Activated CD4-positive, alpha-beta T cell treated with anti-CD3 and anti-CD28 coated beads, Interleukin-2, amount 50 U/mL, for 48 hours (primary cell): ENCODE data around the gene PNPLA5.

Experiments used
- DNase-seq, 2 experiments: peaks; one replicate each; pipeline ENCODE4 v3.0.0-alpha.2; 2020

Gene PNPLA5

DNA sequence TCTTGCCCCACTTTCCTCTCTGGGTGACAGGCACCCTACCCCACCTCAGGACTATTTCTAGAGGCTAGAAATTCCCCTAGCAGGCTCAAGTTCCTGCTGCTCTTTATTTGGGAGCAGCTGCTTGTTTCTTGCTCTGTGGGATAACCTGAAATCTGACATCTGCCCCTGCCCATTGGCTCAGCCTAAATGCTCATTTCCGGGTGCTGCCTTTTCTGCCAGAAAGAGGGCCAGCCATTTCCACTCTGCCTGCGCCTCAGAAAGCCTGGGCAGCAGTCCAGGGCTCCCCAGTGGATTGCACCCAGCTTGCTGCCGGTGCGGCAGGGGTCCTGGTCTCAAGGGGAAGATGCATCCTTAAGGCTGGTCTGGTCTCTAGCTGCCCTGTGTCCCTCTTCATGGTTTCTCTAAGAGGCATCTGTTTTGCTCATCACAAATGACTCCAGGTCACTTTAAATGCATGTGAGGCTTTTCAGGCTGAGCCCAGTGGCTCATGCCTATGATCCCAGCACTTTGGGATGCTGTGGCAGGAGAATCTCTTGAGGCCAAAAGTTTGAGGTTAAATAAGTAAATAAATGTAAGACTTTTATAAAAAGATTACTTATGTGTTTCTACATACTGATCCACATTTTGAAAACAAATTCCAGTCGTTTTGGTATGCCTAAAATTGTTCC lies 10.3 kb upstream of the PNPLA5 start:
- no peak for DNase-seq

- DNase-seq: no peak
These were observed 8.4 kb upstream of the PNPLA5 start for GRCh38 chr22:43900206-43900605.

DNA sequence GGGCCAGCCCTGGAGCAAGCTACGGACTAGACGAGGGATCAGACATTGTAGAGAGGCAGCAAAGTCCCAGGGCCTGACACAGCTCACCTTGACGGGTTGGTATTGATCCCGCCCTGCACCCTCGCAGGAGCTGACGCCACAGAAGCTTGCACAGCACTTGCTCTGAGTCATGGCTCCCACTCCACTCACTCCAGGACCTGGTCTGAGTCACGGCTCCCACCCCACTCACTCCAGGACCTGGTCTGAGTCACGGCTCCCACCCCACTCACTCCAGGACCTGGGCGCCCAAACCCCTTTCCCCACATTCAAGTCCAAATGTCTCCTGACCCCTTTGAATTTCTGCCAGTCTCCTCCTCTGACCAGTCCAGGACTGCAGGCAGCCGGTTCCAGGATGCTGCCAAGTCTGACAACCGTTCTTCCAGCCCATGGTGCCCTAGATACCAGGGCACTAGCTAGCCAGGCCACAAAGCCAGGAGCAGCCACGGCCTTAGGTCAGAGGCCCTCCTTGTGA lies 6.0 kb upstream of the PNPLA5 start:
- DNase-seq: peak; percentile 27 to 31

DNA sequence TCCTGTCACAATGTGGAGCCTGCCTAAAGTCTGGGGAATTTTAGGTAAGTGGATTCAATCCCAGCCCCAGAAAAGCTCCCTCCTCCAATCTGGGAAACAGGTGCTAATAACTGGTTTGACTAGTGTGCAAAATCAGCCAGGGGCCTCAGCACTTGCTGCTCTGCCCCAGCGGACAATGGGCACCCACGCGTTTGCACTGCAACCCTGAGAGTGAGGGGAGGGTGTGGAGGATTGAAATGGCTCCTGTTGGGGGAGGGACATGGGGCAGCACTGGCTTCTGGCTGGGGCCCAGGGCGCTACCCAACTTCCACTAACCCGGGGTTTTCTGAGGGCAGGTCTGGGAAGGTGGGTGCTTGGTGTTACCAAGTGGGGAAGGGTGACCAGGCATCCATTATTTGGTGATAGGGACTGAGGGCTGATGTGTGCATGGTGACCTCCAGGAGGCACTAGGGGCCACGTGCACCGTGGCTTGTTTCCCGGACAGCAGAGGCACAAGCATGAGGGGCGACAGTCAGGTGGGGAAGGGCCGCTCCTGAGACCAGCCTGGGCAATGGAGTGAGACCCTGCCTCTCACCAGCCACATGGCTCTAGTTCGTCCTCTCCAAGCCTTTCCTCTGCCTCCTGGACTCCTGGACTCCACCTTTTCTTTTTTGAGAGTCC lies 4.3 kb upstream of the PNPLA5 start:
- DNase-seq: no peak

- DNase-seq: no peak
These were observed 2.3 kb upstream of the PNPLA5 start for GRCh38 chr22:43894122-43894521.

- no peak for DNase-seq
These were observed 1.5 kb upstream of the PNPLA5 start for GRCh38 chr22:43893266-43893665.

- DNase-seq: no peak
These were observed 526 bp upstream of the PNPLA5 start for GRCh38 chr22:43892183-43892894.

GRCh38 chr22:43890901-43891331 lies 897 bp downstream of the PNPLA5 start:
- DNase-seq: no peak

DNA sequence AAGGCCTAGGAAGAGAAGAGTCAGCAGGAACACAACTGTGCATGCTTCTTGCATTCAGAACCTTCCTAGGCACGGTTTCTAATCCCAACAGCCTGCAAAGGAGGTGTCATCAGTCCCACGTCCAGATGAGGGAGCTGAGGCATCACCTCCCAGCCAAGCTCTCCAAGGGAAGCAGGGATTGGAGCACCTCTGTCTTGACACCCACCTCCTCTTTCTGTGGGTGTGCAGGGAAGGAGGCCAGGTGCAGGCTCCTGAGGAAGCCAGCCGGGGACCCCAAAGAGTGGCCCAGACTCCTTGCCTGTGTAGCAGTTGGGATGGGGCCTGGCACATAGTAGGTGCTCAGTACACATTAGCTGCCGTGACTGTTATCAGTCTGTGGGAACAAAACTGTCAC lies 2.0 kb downstream of the PNPLA5 start:
- DNase-seq: no peak

GRCh38 chr22:43889201-43889859 lies 2.5 kb downstream of the PNPLA5 start:
- no peak for DNase-seq

- DNase-seq: no peak
These were observed 3.1 kb downstream of the PNPLA5 start for GRCh38 chr22:43888740-43889139.

DNA sequence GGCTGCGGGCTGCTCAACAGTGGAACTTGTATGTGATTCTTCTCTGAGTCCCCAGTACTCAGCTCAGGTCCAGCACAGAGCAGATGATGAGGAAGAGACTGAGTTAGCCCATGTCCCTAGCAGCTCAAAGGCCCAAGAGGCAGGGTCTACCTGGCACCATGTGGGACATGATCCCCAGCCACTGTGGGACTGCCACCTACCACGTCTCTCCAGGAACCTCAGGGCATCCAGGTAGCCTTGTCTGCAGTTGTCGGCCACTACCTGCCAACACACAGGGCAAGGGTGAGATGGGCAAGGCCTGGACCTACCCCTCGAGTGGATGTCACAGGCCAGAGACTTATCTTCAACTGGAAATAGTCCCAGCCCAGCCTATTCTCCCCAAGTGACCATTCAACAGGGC lies 4.4 kb downstream of the PNPLA5 start:
- no peak for DNase-seq

DNA sequence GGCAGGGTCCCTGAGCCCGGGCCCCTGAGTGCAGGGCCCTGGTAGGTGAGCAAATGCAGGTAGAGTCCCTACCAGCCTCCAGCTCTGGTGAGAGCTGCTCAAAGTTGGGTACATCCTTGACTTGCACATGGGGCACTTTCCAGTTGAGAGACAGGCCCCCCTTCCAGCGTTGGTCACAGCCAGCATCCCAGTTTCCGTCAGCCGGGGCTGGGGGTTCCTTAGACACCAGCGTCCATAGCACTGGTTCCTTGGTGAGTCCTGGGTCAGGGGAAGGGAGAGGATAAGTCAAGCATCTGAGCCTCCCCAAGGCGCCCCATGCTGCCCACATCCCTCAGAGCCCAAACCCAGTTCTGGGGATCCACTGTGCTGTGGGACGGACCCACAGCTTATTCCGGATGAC lies 5.6 kb downstream of the PNPLA5 start:
- no peak for DNase-seq

- DNase-seq: no peak
These were observed 6.0 kb downstream of the PNPLA5 start for GRCh38 chr22:43885786-43886185.

- DNase-seq: no peak
These were observed 6.5 kb downstream of the PNPLA5 start for GRCh38 chr22:43885319-43885671.

- peak; percentile 68 to 71 for DNase-seq
These were observed 7.1 kb downstream of the PNPLA5 start for GRCh38 chr22:43884600-43885318.

GRCh38 chr22:43883719-43884415 lies 7.9 kb downstream of the PNPLA5 start:
- DNase-seq: no peak

- DNase-seq: peak; percentile 51 to 64
These were observed 8.7 kb downstream of the PNPLA5 start for GRCh38 chr22:43883012-43883661.

DNA sequence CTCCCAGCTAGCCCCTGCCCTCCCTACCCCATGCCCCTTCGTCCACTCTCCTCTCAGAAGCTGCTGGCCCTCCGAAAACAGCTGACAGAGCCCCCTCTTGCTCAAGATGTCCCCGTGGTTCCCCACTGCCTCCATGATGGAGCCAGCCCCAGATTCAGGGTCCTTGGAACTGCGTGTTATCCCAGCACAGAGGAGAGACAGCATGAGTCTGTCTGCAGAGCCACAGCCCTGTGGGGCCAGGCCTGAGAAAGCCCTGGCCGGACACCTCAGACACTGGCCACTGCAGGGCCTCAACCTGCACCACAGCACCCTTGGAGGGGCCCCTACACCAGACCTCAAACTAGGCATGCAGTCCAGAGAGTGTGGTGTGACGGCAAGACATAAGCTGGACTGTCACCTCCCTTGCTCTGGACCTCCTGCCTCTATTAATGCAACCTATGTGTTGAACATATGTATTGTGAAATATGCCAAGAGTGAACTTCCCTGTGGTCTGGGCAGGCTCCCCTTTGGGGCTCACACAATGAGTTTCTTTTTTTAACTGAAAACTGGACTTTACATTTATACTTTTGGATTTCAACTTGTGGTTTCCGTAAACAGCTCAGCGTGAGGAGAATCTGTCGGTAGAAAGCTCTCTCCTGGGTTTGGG lies 9.6 kb downstream of the PNPLA5 start:
- DNase-seq: no peak

GRCh38 chr22:43881091-43882061 lies 10.4 kb downstream of the PNPLA5 start:
- no peak for DNase-seq
